Measurements from ENCODE around the gene TSPAN17.

DNA sequence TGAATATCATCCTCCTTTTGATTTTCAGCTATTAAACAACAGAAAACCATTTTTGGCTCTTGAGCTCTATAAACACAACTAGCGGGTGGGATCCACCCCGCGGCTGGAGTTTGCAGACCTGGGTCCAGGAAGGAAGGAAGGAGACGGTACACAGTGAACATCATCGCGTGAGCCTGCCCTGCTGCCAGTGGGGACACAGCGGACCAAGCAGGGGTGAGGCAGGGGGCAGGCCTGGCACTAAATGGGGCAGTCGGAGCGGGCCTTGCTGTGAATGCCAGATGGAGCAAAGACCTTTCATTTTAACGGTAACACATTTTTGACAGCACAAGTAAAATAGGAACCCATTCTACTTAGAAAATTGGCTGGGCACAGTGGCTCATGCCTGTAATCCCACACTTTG, 14.4 kb downstream of the TSPAN17 start:
- TF ChIP-seq, protein P1, sequence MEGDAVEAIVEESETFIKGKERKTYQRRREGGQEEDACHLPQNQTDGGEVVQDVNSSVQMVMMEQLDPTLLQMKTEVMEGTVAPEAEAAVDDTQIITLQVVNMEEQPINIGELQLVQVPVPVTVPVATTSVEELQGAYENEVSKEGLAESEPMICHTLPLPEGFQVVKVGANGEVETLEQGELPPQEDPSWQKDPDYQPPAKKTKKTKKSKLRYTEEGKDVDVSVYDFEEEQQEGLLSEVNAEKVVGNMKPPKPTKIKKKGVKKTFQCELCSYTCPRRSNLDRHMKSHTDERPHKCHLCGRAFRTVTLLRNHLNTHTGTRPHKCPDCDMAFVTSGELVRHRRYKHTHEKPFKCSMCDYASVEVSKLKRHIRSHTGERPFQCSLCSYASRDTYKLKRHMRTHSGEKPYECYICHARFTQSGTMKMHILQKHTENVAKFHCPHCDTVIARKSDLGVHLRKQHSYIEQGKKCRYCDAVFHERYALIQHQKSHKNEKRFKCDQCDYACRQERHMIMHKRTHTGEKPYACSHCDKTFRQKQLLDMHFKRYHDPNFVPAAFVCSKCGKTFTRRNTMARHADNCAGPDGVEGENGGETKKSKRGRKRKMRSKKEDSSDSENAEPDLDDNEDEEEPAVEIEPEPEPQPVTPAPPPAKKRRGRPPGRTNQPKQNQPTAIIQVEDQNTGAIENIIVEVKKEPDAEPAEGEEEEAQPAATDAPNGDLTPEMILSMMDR (IDR thresholded peaks at IDR 0.05; ENCODE audit: low read length), result no peak
- no peak for TF ChIP-seq EZH2 (IDR thresholded peaks at IDR 0.05; ENCODE audit: borderline replicate concordance, low read length)

Measured in OCI-LY1 (cell line).